ENCODE measurements around the gene MAPK8.
"Not testable (repeated sequence)": the region's sequence is repeated elsewhere in the genome, so short reads cannot be mapped to it uniquely, and the experiment has no call there.

DNA sequence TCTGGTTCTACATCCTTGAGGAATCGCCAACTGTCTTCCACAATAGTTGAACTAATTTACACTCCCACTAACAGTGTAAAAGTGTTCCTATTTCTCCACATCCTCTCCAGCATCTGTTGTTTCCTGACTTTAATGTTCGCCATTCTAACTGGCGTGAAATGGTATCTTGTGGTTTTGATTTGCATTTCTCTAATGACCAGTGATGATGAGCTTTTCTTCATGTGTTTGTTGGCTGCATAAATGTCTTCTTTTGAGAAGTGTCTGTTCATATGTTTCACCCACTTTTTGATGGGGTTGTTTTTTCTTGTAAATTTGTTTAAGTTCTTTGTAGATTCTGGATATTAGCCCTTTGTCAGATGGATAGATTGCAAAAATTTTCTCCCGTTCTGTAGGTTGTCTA, 41.5 kb downstream of the MAPK8 start:
- TF ChIP-seq, protein P1, sequence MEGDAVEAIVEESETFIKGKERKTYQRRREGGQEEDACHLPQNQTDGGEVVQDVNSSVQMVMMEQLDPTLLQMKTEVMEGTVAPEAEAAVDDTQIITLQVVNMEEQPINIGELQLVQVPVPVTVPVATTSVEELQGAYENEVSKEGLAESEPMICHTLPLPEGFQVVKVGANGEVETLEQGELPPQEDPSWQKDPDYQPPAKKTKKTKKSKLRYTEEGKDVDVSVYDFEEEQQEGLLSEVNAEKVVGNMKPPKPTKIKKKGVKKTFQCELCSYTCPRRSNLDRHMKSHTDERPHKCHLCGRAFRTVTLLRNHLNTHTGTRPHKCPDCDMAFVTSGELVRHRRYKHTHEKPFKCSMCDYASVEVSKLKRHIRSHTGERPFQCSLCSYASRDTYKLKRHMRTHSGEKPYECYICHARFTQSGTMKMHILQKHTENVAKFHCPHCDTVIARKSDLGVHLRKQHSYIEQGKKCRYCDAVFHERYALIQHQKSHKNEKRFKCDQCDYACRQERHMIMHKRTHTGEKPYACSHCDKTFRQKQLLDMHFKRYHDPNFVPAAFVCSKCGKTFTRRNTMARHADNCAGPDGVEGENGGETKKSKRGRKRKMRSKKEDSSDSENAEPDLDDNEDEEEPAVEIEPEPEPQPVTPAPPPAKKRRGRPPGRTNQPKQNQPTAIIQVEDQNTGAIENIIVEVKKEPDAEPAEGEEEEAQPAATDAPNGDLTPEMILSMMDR (IDR thresholded peaks at IDR 0.05; ENCODE audit: low read depth, low read length) = not testable (repeated sequence)
- not testable (repeated sequence) for TF ChIP-seq POLR2A (IDR thresholded peaks at IDR 0.05; ENCODE audit: extremely low read depth, insufficient read length); MYC (IDR thresholded peaks at IDR 0.05; ENCODE audit: low read depth, low read length)
- TF ChIP-seq, protein P2, sequence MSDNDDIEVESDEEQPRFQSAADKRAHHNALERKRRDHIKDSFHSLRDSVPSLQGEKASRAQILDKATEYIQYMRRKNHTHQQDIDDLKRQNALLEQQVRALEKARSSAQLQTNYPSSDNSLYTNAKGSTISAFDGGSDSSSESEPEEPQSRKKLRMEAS (IDR thresholded peaks at IDR 0.05; ENCODE audit: low read depth, low read length) = not testable (repeated sequence)
